IPS-NIHi7 (cell line): ENCODE results near the gene STAP1.

ENCODE experiments used
- DNase-seq: peaks from one replicate; pipeline ENCODE4 v3.0.0; 2012; ENCODE audit warnings: mixed read lengths; ENCODE audit errors: extremely low spot score

Gene STAP1

DNA sequence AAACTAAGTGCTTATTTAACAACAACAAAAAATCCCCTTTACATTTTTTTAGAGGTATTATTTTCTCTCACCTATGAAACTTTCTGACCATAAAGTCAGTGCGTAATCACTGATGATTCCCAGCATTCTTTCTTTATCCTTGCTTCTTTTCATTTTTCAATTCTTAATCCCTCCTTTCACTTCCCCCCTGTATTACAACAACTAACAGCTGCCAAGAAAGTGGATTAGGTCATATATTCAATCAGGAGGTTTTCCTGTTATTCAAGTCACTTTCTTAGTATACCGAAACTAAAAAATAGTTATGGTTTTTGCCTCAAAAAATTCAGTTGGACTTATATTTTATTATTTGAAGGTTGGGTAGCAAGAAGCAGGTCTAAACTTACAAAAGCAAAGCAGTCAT, 2.1 kb upstream of the STAP1 start:
- DNase-seq: no peak

DNA sequence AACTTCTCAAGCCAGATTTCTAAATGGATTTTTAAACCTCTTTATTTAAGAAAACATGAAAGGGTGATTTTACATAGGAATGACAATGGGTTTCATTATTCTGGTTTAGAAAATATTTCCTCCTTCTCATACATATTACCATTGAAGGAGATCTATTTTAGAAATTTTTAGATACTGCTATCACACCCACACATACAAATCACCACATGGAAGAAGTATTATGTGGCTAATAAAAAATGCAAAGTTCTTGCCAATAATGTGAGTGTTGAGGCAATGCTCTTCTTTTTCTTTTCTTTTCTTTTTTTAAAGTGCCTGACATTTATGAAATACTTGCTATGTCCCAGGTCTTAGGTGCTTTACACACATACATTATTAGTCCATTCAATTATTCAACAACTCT, 6.8 kb downstream of the STAP1 start:
- no peak for DNase-seq

DNA sequence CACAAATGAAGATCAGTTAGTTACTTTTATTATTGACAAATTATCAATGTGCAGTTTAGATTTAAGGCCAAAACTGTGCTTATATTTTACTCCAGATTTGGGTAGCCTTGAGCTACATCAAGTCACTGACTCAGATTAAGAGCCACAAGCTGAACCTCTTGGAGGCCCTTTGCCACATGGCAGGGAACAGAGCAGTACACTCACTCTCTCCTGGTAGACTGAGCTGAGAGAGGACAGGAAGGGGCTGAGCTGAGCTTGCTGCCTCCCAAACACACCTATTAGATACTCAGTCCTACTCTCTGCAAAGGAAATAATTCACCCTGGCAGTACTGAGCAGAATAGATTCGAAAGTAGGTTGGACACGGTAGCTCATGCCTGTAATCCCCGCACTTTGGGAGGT, 7.8 kb downstream of the STAP1 start:
- DNase-seq: no peak

DNA sequence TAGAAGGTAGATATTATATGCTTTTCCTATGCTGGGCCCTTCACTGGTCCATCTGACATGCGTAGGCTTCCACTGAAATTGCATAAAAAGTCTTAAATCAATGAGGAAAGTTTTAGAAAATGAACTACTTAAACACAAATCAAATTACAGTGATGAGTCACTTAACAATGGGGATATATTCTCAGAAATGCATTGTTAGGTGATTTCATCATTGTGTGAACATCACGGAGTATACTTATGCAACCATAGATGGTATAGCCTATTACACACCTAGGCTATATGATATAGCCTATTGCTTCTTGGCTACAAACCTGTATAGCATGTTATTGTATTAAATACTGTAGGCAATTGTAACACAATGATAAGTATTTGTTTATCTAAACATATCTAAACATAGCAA, 10.3 kb downstream of the STAP1 start:
- DNase-seq: no peak

DNA sequence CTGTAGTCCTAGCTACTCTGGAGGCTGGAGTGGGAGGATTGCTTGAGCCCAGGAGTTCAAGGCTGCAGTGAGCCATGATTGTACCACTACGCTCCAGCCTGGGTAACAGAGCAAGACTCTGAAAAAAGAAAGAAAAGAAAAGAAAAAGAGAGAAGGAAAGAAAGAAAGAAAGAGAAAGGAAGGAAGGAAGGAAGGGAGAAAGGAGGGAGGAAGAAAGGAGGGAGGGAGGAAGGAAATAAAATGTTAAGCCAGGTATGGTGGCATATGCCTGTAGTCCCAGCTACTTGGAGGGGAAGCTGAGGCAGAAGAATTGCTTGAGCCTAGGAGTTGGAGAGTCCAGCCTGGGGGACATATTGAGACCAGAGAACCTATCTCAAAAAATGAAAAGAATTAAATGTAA, 12.0 kb downstream of the STAP1 start:
- DNase-seq: no peak

DNA sequence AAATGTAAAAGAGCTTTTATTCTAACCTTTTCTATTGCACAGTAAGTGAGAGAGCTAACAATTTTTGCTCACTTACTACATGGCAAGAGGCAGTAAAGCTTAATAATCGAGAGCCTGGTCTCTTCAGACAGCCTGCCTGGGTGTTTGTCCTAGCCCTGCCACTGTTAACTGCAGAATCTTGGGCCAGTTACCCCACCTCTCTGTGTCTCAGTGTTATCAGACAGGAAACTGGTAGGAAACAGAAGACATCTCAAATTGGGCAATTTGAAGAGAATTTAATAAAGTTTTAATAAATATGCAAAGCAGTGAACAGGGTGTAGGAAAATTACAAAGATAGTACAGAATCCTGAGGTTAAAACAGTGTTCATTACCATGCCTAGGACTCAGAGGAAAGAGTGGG, 13.4 kb downstream of the STAP1 start:
- no peak for DNase-seq

DNA sequence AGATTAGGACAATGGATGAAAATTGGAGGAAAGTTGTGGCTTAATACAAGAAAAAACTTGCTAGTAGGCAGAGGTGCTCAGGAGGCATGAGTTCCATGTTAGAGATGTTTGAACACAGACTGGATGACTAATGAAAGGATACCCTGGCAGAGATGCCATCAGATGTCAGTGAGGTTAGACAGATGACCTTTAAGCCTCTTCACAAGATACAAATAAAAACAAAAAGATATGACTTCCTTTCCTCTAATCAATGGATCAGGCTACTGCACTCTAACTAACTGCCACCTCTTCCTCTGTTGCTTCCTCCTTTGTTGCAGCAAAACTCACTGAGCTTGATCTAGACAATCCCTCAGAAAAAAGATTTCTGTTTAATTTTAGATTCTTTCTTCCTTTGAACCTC, 14.7 kb downstream of the STAP1 start:
- DNase-seq: no peak

DNA sequence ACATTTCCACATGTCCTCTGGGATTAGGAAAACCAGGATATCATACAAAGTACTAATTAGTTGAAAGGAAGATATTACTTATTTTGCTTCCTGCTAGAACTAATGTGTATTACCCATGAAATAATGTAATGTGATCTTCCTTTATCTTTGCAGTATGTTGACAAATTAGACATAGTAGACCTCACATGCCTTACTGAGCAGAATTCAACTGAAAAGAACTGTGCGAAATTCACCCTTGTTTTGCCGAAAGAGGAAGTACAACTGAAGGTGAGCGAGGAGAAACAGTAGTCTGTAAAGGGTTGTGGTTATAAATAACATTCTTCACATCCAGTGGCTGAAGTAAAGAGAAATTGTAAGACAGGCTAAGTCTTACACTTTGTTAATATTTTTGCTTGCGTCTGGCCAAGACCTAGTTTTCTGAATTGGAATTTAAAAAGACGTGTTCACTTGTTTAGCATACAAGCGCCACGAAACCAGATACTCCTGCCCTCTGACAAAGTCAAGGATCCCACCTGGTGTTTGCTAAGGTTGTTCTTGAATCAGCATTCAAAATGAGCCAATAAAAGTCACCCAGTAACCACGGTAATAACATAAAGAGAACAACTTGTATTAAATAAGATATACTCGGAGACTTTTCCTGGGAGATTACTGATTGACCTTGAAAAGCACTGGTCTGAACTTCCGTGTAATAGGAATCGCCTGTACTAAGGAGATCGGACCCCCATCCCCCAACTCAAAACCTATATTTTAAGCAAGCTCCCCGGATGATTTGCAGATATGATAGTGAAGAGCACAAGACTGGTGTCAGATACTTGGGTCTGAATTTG, 16.9 kb downstream of the STAP1 start:
- no peak for DNase-seq

DNA sequence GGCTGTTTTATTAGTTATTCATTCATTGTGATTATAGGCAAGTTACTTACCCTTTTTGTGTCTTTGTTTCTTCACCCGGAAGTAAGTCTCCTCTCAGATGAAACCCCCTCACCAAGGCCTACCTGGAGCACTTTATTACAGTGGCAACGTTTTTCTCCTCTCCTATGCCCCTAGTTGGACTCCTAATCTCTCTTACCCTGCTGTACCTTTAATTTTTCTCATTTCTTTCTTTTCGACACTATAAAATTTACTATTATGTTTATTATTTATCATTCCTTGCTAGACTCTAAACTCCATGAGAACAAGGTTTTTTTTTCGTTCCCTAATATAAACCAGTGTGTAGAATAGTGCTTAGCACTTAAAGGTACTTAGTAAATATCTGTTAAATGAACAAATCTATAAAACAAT, 17.5 kb downstream of the STAP1 start:
- no peak for DNase-seq

DNA sequence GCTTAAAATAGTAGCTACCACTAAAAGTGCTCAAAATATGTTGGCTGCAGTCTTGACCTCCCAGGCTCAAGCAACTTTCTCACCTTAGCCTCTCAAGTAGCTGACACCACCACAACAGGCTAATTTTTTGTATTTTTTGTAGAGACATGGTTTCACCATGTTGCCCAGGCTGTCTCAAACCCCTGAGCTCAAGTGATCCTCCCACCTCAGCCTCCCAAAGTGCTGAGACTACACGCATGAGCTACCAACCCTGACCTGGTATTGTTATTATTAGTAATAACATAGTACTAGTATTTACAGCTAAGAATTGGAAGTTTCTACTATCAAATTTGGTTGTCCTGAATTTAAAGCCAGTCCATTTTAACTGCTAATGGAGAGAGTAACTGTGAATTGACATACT, 18.0 kb downstream of the STAP1 start:
- DNase-seq: no peak

DNA sequence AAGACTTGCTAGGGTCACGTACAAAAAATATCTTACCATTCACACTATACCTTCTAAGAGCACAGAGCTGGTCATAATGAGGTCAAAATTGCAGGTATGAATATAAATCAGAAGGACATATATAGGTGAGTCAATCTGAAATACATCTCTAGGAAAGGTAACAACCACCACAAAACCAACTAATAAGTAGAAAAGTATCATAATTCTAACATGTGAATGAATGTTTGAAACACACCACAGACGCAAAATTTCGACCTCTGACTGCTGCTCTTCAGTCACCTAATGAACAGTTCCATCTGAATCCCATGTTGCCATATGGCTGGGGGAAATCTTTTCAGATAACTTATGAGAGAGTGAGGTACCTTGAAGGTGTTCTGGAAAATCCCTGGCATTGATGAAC, 22.1 kb downstream of the STAP1 start:
- no peak for DNase-seq

DNA sequence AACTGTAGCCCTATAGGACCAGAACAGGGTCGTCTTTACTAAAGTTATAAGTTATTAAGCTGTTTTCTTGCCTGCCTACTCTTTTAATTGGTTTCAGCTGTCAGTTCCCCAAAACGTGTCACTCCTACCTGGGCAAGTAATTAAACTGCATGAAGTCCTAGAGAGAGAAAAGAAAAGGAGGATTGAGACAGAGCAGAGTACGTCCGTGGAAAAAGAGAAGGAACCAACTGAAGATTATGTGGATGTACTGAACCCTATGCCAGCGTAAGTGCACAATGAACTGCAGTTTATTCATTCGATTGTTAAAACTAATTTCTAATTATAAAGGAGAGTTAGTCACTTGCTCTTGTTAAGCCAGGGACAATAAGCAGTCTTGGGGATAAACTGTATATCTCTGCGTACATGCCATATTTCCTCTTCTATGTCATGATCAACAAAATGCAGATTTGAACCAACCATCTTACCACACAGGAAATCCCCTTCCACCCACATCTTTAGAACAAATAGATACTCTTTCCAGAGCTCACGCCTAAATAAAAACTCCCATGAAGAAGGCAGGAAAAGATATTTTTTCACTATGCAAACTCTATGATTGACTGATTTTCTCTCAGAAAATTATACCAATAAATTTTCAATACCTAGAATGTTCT, 22.8 kb downstream of the STAP1 start:
- DNase-seq: no peak

DNA sequence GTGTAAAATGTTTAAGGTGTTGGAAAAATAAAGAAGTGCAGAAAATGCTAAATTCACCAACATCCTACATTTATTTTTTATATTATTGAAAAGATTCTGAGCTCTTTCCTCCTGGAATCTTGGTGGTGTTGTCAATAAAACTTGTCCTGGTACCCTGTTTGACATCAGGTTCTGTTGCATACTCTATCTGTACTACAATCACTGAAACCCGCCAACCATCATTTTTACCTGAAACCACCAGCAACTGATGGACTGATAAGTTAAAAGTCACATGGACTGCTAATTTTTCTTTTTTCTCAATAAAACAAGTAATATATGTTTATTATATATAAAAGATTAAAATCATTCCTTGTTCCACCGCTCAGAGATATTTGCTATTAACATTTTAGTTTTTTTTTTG, 23.4 kb downstream of the STAP1 start:
- DNase-seq: no peak

DNA sequence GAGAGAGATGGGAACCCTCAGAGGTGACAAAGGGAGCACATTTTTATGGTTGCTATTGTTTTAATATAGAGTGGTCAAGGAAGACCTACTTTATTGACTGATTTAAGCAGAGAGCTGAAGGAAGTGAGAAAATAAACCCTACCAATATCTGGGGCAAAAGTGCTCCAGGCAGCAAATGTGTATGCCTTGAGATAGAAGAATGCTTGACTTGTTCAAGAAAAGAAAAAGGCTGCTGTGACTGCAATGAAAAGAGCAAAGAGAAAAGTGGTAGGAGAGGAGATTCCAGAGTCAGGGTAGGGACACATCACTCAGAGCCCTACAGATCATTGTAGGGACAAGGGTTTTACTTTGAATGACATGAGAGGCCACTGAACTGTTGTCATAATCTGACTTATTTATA, 26.0 kb downstream of the STAP1 start:
- no peak for DNase-seq

DNA sequence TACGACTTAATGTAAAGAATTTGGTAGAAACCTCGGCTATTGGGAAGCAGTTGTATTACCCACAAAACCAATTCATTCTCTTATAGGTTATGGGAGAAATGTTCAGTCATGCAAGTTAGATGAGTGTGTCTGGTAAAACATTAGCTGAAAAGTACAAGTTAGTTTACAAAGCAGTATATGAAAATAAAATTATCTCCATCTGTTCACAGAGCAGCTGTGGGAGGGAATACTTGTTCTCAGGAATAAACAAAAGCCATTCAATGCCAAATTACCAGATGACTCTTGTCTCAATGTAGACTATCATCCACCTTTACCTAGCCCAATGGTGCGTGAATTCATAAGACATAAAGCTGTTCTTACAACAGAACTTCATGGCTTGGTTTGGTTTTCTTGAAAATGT, 28.6 kb downstream of the STAP1 start:
- no peak for DNase-seq

DNA sequence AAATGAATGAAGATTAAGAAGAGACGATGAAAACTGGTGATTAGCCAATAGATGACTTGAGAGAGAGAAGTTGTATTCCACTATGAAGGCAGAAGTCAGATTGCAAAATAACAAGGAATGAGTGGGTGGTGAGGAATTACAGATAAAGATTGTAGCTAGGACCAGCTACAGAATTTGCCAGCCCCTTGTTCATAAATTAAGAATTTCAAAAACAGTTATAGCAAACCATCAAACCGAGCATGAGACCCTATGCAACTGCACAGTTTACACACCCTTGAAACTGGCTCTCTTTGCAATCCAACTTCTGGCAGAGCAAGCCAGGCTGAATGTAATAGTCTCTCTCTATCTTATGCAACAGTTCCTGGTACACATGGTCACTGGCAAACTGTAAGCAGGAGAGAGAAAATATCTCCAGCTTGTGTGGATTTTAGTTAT, 35.2 kb downstream of the STAP1 start:
- no peak for DNase-seq

DNA sequence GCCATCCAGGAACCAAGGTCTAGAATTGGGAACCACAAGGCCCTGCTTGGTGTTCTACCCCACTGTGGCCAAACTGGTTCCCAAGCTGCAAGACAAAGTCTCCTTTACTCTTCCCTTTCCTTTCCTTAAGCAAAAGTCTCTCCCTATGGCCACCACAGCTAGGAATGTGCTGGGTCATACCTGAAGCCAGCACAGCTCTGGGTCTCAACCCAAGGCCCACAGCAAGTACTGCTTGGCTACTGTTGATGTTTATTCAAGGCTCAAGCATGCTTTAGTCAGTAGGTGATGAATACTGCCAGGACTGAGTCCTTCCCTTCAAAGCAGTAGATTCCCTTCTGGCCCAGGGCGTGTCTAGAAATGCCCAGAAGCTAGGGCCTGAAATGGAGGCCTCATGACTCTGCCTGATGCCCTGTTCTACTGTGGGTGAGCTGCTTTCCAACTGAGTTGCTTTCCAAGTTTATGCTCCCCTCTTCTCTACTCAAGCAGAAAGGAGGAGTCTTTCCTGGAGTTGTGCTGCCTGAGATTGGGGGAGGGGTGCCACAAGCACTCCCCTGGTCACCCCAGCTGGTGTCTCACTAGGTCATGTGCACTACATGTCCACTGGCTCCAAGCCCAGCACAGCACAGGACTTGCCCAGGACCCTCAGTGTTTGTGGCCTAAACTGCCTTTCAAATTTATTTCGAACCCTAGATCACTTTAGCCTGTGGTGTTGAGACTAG, 44.9 kb downstream of the STAP1 start:
- no peak for DNase-seq

DNA sequence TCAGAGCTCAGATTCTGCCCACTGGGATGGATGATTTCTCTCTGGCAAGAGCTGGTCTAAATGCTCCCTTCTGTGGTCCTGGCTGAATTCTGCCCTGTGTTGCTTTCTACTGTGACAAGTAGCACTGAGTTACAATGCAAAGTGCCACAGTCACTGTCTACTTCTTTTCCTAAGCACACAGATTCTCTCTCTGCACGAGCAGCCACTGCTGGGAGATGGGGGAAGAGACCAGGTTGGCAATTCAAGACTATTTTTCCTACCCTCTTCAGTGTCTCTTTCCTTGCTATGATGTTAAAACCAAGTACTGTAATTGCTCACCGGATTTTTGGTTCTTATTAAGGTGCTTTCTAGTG, 45.5 kb downstream of the STAP1 start:
- no peak for DNase-seq

DNA sequence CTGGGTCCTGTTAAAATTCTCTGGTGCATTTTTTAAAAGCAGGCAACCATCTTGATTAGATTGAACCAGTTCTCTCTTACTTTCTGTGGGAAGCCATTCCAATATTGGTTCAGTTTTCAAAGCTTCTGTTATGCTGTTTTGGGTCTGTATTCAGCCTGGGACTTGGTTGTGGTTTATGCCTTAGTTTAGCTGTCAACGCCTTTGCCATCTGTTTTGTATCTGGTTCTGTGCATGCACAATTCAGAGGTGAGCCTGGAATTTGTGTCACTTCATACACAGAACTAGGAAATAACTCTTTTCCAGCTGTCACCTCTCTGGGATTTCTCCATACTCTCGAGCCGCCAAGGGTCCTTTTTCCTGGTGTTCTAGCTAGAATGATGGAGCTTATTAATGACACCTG, 46.2 kb downstream of the STAP1 start:
- DNase-seq: no peak

DNA sequence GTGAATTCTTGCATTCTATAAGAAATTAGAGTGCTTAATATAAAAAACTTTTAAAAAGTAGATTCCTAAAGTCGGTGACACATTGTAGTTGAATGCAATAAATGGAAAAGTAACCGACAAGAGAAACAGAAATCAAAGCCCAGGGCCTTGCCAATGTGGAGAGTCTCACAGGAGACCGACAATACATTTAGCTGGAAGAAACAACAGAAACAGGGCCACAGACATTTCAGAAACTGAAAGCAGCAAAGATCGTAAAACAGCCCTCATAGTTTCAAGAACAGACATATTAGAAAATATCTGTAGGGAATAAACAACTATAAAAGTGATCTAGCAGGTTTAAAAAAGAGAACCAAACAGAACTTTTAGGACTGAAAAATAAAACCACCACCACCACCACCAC, 49.5 kb downstream of the STAP1 start:
- DNase-seq: no peak

DNA sequence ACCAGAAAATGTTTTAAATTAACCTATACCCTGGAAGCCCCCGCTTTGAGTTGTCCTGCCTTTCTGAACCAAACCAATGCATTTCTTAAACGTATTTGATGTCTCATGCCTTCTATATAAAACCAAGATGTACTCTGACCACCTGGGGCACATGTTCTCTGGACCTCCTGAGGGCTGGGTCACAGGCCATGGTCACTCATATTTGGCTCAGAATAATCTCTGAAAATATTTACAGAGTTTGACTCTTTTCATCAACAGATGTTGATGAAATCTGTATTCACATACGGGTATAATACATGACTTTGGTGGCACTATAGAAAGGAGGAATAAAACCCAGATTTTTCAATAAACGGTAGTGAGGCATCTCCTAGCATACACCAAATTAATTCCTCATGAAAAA, 55.7 kb downstream of the STAP1 start:
- DNase-seq: no peak

DNA sequence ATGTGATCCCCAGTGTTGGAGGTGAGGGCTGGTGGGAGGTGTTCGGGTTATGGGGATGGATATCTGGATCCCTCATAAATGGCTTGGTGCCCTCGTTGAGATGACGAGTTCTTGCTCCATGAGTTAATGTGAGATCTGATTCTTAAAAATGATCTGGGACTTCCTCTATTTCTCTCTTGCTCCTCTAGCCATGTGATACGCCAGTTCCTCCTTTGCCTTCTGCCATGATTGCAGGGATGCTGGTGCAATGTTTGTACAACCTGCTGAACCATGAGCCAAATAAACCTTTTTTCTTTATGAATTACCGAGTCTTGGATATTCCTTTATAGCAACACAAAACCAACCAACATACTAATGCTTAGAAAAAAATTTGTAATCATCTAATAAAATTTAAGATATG, 56.6 kb downstream of the STAP1 start:
- DNase-seq: no peak

DNA sequence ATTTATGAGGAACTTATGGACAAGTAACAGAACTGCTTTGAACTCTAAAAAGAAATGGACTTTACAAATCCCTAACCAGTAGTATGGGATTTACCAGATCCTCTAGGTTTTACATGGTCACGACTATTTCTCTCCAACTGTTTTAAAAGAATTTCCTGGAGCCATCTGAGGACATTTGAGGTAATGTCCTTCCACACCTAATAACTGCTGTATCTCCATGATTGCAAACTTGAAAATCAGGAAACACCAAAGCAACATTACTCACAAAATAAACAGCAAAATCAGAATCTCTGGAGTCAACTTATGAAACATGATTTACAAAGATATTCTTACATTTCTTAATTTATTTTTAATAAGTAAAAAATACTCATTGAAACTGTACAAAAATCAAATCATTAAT, 58.0 kb downstream of the STAP1 start:
- no peak for DNase-seq
